COR-L47 (cell line): ENCODE results near the gene ZDHHC14.
"Not testable (repeated sequence)": the region's sequence is repeated elsewhere in the genome, so short reads cannot be mapped to it uniquely, and the experiment has no call there.

ENCODE experiments used
- DNase-seq: peaks from one replicate; lab custom pipeline; 2025; lab: John Stamatoyannopoulos, UW

Gene ZDHHC14

DNA sequence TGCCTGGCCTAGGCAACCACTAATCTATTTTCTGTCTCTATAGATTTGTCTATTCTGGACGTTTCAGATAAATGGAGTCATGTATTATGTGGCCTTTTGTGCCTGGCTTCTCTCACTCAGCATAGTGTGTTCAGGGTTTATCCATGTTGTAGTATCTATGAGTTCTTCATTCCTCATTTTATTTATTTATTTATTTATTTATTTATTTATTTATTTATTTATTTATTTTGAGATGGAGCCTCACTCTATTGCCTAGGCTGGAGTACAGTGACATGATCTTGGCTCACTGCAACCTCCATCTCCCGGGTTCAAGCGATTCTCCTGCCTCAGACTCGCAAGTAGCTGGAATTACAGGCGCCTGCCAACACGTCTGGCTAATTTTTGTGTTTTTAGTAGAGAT, 86.3 kb downstream of the ZDHHC14 start:
- not testable (repeated sequence) for DNase-seq

DNA sequence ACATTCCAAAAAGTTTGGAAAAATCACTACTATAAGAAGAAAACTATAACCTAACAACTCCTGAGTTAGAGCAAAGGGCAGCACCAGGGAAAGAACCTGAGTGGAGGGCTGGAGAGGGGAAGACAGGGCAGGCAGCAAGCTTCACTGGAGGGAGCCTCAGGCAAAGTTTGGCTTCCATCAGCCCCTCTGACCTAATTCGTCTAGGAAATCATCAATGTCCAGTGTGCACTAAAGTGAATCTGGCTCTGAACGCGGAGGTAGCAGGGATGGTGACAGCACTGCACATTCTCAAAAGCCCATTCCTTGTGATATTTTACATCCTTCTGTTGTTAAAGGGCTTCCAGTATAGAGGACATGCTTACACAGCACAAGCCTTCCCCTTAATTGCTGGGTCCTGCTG, 87.1 kb downstream of the ZDHHC14 start:
- DNase-seq, result no peak

DNA sequence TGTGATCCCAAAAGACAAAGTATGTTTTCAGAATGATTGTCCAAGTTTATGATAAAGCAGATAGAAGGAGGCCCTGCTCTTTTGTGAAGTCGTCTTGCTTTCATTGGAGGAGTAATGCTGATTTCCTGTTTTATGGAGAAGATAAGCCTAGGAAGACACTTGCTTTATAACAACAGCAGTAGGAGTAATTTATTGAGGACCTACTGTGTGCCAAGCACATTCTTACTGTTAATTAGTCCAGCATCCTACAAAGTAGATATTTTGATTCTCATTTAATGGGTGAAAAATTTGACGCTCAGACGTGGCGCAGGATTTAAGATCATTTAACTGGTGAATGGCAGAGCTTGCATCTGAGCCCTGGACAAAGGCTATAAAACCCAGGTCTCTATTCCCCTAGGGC, 87.6 kb downstream of the ZDHHC14 start:
- no peak for DNase-seq

DNA sequence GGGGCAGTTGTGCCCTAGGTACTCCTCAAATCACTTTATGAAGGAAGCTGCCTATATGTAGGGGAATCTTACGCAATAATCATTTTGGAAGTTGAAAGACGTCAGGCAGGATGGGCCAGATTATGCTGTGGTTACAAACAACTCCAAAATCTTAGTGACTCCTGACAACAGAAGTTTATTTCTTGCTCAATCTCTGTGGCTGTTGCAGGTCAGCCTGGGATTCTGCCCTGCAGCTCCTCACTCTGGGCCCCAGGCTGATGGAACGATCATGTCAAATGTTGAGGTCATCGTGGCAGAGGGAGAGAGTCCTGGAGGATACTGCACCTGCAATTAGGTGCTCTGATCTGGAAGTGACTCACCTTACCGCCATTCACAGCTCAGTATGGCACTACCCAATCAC, 88.4 kb downstream of the ZDHHC14 start:
- DNase-seq, result no peak

DNA sequence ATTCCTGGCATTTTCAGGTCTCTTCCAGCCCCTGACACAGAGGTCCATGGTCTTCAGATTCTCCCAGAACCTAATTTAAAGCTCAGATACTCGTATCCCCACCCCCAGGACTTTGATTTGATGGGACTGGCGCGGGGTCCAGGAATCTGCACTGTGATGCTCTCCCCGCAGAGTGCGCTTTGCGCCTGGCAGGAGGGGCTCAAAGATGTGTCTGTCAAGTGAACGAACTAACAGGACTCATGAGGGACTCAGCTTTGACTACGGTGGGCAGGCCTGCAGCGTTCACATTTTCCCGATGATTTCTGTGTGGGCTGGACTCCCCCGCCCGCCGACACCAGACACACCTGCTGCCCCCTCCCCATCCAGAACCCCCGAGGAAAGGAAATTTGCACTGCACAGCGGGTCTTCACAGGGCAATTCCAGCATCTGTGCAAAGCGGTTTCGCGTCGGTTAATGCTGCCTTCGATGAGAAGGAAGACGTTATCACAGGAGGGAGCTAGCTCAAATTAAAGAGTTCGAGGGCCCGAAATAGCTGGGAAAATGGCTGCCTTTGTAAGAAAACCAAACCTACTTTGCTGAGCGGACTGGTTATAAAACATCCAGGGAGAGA, 90.2 kb downstream of the ZDHHC14 start:
- no peak for DNase-seq

DNA sequence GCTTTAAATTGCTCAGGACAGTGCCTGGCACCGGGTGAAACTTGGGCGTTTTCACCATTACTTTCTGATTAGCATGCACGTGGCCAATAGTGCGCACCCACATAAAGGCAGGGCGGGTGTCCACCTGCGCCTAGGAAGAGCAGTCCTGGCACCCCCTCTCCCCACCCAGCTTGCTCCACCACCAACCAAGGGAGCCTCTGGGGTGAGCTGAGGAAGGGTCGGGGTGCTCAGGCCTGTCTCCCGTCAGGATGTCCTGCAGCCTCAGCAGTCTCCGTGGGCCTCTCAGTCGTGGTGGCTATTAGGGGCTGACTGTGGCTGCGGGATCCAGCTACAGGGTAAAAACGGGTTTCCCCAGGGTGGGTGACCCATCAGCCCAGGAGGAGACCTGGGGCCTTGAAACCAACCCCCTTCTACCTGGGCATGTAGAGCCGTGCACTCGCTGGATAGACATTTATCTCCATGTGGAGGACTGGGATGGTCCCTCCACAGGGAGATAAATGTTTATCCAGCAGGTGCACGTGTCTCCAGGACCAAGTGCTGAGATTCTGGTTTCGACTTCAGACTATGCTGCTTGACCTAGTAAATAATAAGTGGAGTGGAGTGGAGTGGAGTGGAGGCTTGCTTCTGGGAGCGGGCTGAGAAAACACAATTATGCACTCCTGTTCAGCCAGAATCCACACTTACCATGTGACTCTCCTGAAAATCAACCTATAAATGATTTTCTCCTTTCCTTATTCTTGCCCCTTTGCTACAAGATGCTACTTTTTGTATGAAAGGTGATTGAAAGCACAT, 91.1 kb downstream of the ZDHHC14 start:
- no peak for DNase-seq

DNA sequence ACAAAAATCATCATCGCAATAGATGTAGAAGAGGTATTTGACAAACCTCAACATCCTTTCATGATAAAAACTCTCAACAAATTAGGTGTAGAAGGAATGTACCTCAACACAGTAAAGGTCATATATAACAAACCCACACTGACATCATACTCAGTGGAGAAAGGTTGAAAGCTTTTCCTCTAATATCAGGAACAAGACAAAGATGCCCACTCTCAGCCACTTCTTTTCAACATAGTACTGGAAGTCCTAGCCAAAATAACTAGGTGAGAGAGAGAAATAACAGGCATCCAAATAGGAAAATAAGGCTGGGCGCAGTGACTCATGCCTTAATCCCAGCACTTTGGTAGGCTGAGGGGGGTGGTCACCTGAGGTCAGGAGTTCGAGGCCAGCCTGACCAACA, 95.8 kb downstream of the ZDHHC14 start:
- no peak for DNase-seq

DNA sequence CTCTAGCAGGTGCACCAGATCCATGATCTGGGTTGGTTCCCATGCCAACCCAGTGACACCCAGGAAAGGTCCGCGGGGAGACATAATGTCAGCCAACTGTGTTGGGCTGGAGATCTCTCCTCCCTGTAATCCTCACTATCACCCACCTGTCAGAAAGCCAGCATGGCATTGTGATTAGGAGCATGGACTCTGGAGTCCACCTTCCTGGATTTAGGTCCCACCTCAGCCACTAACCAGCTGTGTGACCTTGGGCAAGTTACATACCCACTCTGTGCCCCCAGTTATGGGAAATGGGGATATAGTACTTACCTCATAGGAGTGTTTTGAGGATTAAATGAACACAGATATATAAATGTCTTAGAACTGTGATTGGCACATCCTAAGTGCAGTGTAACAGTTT, 97.9 kb downstream of the ZDHHC14 start:
- DNase-seq, result no peak

DNA sequence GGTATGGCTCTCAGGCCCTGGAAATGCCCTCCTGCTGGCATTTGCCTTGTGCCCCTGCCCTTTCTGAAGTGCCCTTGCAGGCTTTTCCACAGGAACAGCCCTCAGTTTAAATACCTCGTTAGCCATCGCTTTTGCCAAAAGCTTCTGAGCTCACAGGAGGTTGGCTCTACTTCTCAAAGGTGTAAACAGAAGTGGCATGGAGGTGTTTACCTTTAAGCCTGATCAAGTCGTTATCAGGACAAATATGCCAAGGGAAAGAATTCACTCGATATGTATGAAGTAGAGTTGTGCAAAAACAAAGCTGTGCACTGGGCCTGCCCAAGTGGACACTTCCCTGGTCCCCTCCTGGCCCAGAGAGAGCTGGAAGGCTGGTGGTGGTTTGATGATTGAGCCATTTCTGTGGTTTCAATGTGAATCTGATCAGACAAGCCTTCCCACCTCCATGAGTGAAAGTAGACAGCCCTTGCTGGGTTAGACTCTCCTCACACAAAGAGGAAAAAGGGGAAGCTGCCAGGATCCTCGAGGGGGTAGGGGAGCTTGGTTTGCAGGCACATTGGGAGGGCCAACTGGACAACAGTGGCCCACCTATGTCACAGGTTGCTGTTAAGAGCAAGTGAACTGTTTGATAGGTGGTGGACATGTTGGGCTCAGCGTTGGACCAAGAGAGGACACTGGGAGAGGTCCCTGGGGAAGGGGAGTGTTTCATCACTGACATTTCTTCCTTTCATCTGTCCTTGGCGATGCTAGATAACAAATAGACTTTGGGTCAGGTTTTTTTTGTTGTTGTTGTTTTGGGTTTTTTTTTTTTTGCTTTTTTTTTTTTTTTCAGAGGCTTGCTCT, 98.7 kb downstream of the ZDHHC14 start:
- no peak for DNase-seq

DNA sequence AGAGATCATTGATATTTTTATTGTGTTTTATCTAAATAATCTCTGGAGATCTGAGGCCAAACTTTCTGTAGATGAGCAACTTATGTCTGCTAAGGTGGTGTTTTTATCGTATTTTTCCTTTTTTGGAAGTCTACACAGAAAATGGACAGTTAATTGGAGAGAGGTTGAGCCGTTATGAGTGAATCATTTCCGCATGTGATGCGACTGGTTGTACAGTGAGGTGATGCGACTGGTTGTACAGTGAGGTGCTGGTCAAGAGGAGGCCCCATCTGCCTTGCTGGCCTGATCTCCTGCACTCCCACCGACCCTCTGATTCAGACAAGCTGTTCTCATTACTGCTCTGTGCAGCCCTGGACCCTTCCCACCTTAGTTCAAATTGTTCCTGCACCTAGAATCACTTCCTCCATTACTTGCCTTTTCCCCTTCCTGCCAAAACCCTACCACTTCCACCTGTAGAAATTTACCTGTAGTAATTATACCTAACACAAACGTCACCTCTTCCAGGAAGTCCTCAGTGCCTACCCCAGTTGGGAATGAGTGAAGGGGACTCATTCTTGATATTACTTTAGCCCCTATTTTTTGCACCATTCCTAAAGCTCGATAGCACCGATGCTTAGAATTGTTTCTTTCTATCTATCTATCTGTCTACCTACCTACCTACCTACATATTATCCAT, 100.3 kb downstream of the ZDHHC14 start:
- no peak for DNase-seq

DNA sequence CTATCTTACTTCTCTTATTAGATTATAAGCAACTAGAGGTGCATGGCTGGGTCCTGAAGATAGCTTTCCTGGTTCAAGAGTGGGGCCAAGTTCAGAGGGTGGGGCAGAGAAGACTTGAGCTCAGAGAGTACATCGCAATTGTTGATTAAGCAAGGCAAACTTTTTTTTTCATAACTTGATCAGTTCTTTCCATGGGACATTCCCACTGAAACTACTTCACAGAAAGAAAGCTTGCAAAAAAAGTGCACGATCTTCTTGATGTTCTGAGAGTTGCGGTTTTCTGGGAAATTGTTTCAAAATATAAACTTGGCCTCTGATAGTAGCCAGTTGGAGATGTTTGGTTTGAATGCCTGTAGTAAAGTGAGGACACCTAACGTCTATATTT, 100.9 kb downstream of the ZDHHC14 start:
- no peak for DNase-seq

DNA sequence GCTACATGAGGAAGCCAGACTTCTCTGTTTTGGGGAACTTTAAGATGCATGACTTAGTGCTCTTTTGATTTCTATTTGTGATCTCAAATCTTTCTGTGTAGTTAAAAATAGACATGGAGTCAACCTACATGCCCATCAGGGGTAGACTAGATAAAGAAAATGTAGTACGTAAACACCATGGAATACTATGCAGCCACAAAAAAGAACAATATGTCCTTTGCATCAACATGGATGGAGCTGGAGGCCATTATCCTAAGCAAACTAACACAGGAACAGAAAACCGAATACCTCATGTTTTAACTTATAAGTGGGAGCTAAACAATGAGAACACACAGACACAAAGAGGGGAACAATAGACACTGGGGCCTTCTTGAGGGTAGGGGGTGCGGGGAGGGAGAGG, 102.8 kb downstream of the ZDHHC14 start:
- no peak for DNase-seq

DNA sequence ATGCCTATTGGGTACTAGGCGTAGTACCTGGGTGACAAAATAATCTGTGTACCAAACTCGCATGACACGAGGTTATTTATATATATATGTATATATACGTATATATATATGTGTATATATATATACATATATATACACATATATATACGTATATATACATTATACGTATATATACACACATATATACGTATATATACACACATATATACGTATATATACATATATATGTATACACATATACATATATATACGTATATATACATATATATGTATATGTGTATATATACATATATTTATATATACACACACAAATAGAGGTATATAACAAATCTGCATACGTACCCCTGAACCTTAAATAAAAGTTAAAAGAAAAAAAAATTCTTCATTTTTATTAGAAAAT, 103.2 kb downstream of the ZDHHC14 start:
- no peak for DNase-seq

DNA sequence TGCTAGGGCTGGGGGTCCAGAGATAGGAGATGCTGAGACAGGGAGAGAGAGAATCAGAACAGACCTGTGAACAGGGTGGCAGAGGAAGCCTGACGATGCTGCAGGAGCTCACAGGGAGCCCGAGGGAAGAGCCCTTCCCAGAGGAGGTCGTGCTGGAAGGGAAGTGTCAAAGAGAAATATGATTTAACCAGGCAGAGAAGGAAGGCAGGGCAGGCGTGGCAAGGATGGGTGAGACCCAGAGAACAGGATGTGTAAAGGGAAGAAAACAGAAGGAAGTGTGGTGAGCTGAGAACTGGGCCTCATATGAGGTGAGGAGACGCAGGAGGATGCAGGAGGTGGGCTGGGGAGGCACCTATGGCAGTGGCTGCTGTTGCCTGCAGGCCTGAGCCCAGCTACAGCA, 105.6 kb downstream of the ZDHHC14 start:
- no peak for DNase-seq

DNA sequence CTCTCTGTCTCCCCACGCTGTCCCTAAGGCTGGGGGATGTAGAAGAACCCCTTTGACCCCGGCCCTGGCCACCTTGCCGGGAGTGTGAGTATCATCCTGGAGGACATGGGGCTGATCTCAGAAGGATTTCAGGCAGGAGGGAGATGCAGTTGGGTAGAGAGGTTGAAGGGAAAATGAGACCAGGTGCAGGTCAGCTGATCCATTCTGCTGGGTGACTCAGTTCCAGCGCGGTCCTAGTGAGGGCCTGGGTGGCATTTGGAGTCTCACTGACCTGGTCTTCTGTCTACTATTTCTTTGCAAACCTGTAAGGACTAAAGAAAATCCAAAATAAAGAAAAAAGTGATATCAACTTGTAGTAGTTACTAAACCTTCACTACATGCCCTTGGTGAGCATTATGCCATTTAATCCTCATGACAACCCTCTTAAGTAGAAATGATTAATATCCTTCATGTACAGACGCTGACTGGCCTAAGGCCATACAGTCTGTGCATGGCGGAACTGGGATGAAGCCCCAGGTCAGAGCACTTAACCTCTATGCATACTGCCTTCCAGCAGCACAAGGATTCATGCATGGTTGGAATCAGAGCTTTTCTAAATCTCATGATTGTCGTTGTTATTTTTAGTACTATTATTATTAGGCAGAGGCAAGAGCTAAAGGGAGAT, 106.3 kb downstream of the ZDHHC14 start:
- DNase-seq, result no peak

DNA sequence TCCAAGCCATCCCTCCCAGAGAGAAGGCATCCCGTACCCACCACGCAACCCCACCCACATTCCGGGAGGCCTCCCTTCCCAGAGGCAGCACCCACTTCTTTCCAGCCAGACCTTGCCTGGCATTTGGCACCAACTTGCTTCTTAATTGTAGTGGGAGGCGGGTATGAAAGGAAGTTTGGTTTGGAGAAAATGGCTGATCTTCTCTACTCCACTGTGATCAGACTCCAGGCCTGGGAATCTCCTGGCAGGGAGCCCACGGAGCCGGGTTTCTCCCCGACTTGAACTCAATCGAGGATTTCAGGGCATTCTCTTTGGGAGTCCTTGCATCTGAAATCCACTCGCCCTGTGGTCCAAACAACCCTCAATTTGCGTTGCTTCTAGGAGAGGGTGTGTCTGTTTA, 107.1 kb downstream of the ZDHHC14 start:
- no peak for DNase-seq

DNA sequence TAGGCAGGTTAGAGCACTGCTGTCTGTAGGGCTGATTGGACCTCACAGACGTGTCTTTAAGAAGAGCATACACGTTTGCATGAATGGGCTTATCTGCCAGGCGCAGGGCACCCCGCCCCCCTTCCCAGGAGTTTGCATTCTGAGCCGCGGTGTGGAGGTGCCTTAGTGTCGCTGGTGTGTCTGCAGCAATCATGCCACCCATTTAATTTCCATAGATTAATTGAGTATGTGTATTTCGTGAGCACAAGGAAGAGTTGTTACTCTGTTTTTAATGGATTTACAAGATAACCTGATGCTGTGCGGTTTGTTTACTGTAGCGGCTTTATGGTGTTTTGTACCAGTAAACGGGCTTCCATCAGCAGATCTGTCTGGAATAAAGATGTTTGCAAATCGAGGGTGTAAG, 107.7 kb downstream of the ZDHHC14 start:
- no peak for DNase-seq

DNA sequence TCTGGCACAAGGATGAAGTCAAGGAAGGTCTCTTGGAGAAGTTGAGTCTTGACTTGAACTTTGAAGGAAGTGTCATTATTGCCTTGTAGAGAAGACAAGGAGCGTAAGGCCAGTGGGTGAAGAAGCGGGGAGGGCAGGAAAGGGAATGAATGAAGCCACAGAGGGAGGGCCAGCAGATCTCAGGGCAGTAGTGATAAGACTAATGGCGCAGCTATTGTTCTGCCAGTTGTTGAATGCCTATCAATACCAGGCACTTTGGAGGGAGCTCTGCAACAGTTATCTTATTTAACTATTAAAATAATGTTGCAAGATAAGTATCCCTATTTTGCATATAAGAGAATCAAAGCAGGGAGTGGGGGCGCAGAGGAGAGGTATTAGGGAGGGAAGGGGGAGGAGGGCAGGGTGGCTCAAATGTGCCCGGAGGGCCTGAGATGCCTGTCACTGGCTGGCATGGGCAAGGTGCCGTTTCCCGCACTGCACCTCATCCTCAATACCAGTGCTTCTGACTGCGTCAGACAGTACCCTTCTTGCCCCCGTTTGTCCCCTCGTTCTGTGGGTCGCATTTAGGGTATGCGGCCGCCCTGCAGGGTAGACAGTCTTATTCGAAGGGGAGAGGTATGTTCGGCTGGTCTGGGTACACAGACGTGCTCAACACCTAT, 109.8 kb downstream of the ZDHHC14 start:
- no peak for DNase-seq

DNA sequence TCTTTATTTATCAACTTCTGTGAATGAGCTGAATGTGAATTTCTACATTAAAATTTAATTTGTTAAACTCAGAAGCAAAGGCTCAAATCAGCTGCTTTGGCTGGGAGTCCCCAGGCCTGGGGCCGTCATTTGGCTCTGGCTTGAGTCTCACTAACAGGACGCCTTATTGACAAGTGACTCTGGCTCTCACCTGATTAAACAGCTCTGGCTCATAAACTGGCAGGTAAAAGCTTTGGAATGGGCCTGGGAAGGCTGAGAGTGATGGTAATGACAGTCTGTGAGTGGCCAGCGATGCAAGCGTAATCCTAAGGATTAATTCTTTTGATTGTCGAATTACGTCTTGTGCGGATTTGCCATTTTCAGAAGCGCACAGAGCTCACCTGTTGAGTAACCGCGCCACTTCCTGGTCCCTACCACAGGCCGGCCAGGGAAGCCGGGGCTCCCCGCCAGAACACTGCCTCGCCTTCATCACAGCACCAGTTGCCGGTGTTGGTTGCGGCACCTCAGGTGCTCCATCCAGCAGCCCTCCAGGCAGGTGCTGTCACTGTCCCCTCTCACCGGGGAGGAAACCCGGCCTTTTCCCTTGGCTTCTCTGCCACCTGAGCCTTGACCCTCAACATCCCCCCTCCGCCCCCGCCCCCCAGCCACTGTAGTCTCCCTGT, 110.7 kb downstream of the ZDHHC14 start:
- no peak for DNase-seq

DNA sequence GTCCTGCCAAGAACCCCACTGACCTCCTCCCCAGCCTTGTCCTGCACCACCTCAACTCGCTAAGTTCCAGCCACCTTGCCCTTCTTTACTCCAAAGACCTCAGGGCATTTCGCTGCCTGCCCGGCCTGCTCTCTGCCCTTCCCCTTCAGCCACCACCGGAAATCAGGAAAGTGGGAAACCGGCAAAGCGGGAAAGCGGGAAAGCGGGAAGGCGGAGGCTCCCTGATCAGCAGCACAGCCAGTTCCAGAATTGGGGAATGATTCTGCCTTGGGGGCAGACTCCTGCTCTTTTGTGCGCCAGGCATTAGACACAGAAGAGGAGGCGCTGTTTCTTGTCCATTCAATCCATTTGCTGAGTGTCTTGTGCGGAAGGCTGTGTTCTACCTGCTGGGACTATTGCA, 111.3 kb downstream of the ZDHHC14 start:
- no peak for DNase-seq

DNA sequence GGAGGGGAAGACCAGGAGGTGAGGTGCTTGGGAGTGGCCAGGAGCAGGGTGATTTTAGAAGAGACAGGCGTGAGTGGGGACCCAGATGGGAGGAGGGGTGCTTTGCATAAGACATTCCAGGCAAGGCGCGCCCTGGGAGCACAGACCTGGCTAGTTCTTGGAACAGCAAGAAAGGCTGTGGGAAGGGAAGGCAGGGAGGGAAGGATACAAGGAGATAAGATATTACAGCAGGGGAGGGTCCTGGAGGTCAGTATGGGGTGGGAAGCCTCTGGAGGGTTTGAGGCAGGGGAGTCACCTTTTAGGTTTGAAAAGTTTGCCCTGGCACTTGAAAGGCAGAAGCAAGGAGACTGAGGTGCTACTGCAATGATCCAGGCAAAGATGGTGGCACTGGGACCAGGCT, 111.8 kb downstream of the ZDHHC14 start:
- no peak for DNase-seq
